ENCODE data around the gene NFKBIE. TPM values are rescaled to one million over a fixed set of nuclear protein-coding genes. Genes with fewer than 3 reads are reported as not detected.

NFKBIE gene
- total RNA-seq, 1 experiment from 2014 or later, result 9.7 TPM

DNA sequence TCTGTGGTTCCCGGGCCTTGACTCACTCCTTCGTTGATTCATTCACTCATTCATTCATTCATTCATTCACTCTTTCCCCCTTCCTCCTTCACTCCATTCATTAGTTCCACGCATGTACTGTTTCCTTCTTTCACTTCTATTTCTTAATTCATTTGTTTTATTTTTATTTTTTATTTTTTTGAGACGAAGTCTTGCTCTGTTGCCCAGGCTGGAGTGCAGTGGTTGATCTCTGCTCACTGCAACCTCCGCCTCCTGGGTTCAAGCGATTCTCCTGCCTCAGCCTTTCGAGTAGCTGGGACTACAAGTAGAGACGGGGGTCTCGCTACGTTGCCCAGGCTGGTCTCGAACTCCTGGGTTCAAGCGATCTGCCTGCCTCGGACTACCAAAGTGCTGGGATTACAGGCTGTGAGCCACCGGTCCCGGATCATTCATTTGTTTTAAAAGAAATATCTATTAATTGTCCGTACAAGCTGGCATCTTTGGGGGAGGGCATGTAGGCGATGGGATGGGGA, 427 bp upstream of the NFKBIE start:
- H3K4me1 ChIP-seq (ENCODE audit: insufficient read depth, low read length), result peaks cover 8% of the 10 kb centered on the region; the same call in 1 of the 2 replicates
- peaks cover 42 to 49% of the 10 kb centered on the region in 2 experiments for H3K4me1 Mint-ChIP-seq
- no peak overlapping the region for H3T11ph ChIP-seq (ENCODE audit: low read length)
- H3K27ac ChIP-seq (ENCODE audit: insufficient read length, low read depth, low read length), result no peak overlapping the region
- no peak for DNase-seq
- H3K79me1 ChIP-seq (ENCODE audit: insufficient read depth, low read depth, low read length, poor library complexity, severe bottlenecking), result no peaks in the 10 kb centered on the region
- no peak overlapping the region for H2BK15ac ChIP-seq (ENCODE audit: low read depth, low read length)
- H3K56ac ChIP-seq (ENCODE audit: insufficient read length, low read depth, low read length), result no peak overlapping the region
- H4K91ac ChIP-seq (ENCODE audit: insufficient read length, low read depth, low read length), result no peak overlapping the region
- no peak overlapping the region for H3K14ac ChIP-seq (ENCODE audit: insufficient read depth, low read length)
- no peaks in the 10 kb centered on the region; a peak in 1 of 5 replicates for H3K9me3 Mint-ChIP-seq
- TF ChIP-seq CTCF (conservative IDR thresholded peaks at IDR 0.05), result no peak
- no peak overlapping the region for H2BK120ac ChIP-seq (ENCODE audit: low read depth, low read length, poor library complexity, severe bottlenecking)
- peak overlapping the region in 1 of 3 experiments; percentile 40; a peak in 1 of 7 replicates for H3K27ac Mint-ChIP-seq
- no peaks in the 10 kb centered on the region for H4K20me1 ChIP-seq (ENCODE audit: control insufficient read depth, insufficient read depth, insufficient read length)
- peak overlapping the region; percentile 79 to 88 for H3K4me3 Mint-ChIP-seq
- no peak overlapping the region for H2AFZ ChIP-seq (ENCODE audit: low read length)
- H2AK5ac ChIP-seq (ENCODE audit: insufficient read length, low read length), result no peak overlapping the region
- 100% methylated on average over 1 of the region's 17 CpGs for WGBS (ENCODE audit: extremely low coverage, insufficient read length, low lambda C conversion rate)
- no peak overlapping the region for H3K9ac ChIP-seq (ENCODE audit: extremely low read depth, insufficient read length, low read length)
- no peaks in the 10 kb centered on the region for H3K79me2 ChIP-seq (ENCODE audit: insufficient read depth, low read length)
- H2BK12ac ChIP-seq (ENCODE audit: insufficient read length, low read depth, low read length), result no peak overlapping the region
- H3K27me3 ChIP-seq (ENCODE audit: insufficient read depth, low read length), result peaks cover 7% of the 10 kb centered on the region; the same call in 1 of the 2 replicates
- no peak overlapping the region for H2BK5ac ChIP-seq (ENCODE audit: insufficient read length, low read length)
- no peak overlapping the region for H3K18ac ChIP-seq (ENCODE audit: insufficient read length, low read depth, low read length)
- peaks cover 18% of the 10 kb centered on the region for H3K23me2 ChIP-seq (ENCODE audit: insufficient read length, low read depth, low read length, poor library complexity, severe bottlenecking)
- peak overlapping the region; percentile 84 for H3K4me2 ChIP-seq (ENCODE audit: insufficient read depth, insufficient read length, low read length)
- H4K5ac ChIP-seq (ENCODE audit: insufficient read length, low read depth, low read length), result no peak overlapping the region
- H3K27me3 Mint-ChIP-seq (ENCODE audit: low read depth), result peaks cover 23% of the 10 kb centered on the region
- no peak overlapping the region for H3K4ac ChIP-seq (ENCODE audit: low read depth, low read length)
- no peak overlapping the region for H2BK20ac ChIP-seq (ENCODE audit: low read depth, low read length, poor library complexity, severe bottlenecking)
- no peaks in the 10 kb centered on the region for H3K9me3 ChIP-seq (ENCODE audit: control insufficient read depth, low read depth, low read length)
- H4K8ac ChIP-seq (replicated peaks; ENCODE audit: insufficient read length, low read depth, low read length), result no peak overlapping the region
- H3K36me3 Mint-ChIP-seq (ENCODE audit: insufficient read depth in 1 of 3, low read depth in 3 of 3), result no peaks in the 10 kb centered on the region; a peak in 2 of 7 replicates
- no peak overlapping the region for H3K23ac ChIP-seq (ENCODE audit: insufficient read length, low read depth, low read length)

Measured in H9 (cell line).